A549 treated with ZK216348 at 1 μM for 4 hours (cell line): Measurements from ENCODE around the gene LPAR3. TPM values are rescaled to one million over a fixed set of nuclear protein-coding genes. Genes with fewer than 3 reads are reported as not detected.

Experiments used
- total RNA-seq: library from RNA; stranded (reverse); fragments of 200-300 nt; extraction: Qiagen RNA extraction; gene quantifications from 5 replicates; pipeline ENCODE4 v1.2.3, GENCODE V29; 2022; ENCODE audit warnings: low read depth

LPAR3 gene
- total RNA-seq: 0.14 to 0.41 TPM (median 0.23 TPM) in 5 replicates

GRCh38 chr1:84892705-84893618 lies at the start of gene LPAR3:
TSS of gene LPAR3 (minus strand) at chr1:84893206. CDS start at chr1:84866120, 27,086 bp downstream.

Other genes starting within 250 kb of the LPAR3 start
- gene SSX2IP, start 202.7 kb downstream of the LPAR3 start, total RNA-seq: 8.0 to 16.1 TPM (median 13.6 TPM) in 5 replicates
- 1.7 to 2.4 TPM (median 2.2 TPM) in 5 replicates for gene MCOLN2, start 103.9 kb upstream of the LPAR3 start, total RNA-seq
- 2.4 to 3.9 TPM (median 3.5 TPM) in 5 replicates for gene MCOLN3, start 155.3 kb upstream of the LPAR3 start, total RNA-seq